SJCRH30 (cell line): ENCODE measurements around the gene PPP1R13B. TPM values are rescaled to one million over a fixed set of nuclear protein-coding genes. Genes with fewer than 3 reads are reported as not detected.

ENCODE experiments used
- DNase-seq, 2 experiments: peaks; one replicate each; pipeline ENCODE4 v3.0.0-alpha.2; 2015 to 2020
- H3K27ac ChIP-seq: fragments of 250-450 bp; sonication (Bioruptor Pico); 2 replicates; pipeline ENCODE4 v1.5.1; 2020; ENCODE audit warnings: mild to moderate bottlenecking, moderate library complexity
- H3K27me3 ChIP-seq: fragments of 250-450 bp; sonication (Bioruptor Pico); 2 replicates; pipeline ENCODE4 v1.5.1; 2020; ENCODE audit warnings: mild to moderate bottlenecking, moderate library complexity
- H3K36me3 ChIP-seq: fragments of 250-450 bp; sonication (Bioruptor Pico); 2 replicates; pipeline ENCODE4 v1.5.1; 2020; ENCODE audit warnings: mild to moderate bottlenecking, moderate library complexity
- H3K4me1 ChIP-seq: fragments of 250-450 bp; sonication (Bioruptor Pico); 2 replicates; pipeline ENCODE4 v1.5.1; 2020; ENCODE audit warnings: mild to moderate bottlenecking, moderate library complexity
- H3K4me3 ChIP-seq: fragments of 250-450 bp; sonication (Bioruptor Pico); 2 replicates; pipeline ENCODE4 v1.5.1; 2020; ENCODE audit warnings: mild to moderate bottlenecking, moderate library complexity
- H3K9me3 ChIP-seq: fragments of 250-450 bp; sonication (Bioruptor Pico); replicated peaks from 2 replicates; pipeline ENCODE4 v1.5.1; 2020; ENCODE audit warnings: mild to moderate bottlenecking, moderate library complexity
- total RNA-seq: library from RNA; depleted of rRNA; stranded (reverse); fragments of >200 nt; shearing (Covaris generic); gene quantifications from 2 replicates; pipeline ENCODE4 v1.2.3, GENCODE V29; 2014

The PPP1R13B gene
- total RNA-seq, 1 experiment from 2014 or later = 10.5 TPM

DNA sequence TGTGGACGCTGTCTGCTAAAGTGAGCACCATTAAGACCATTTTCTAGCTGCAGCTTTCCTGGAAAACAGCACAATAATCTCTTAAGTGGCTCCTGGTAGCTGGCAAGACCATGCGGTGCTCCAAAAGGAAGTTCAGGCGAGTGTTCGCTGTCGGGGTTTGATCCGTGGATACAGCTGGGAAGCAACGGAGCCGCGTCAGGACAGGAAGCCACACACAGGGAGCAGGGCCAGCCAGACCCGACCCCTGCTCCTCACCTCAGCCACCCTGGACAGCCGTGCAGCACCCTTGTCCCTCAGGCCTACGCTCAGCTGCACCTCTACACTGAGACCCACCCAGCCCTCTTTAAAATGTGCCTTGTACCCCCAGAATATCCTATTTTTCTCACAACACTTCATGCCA is 112.4 kb downstream of the PPP1R13B start:
- DNase-seq = no peak
- Histone ChIP-seq H3K27me3 (no peaks in the 10 kb centered on the region), H3K4me1 (no peaks in the 10 kb centered on the region), H3K27ac (no peak overlapping the region), H3K36me3 (peaks cover 16% of the 10 kb centered on the region), H3K9me3 (no peaks in the 10 kb centered on the region), H3K4me3 (no peak overlapping the region)

DNA sequence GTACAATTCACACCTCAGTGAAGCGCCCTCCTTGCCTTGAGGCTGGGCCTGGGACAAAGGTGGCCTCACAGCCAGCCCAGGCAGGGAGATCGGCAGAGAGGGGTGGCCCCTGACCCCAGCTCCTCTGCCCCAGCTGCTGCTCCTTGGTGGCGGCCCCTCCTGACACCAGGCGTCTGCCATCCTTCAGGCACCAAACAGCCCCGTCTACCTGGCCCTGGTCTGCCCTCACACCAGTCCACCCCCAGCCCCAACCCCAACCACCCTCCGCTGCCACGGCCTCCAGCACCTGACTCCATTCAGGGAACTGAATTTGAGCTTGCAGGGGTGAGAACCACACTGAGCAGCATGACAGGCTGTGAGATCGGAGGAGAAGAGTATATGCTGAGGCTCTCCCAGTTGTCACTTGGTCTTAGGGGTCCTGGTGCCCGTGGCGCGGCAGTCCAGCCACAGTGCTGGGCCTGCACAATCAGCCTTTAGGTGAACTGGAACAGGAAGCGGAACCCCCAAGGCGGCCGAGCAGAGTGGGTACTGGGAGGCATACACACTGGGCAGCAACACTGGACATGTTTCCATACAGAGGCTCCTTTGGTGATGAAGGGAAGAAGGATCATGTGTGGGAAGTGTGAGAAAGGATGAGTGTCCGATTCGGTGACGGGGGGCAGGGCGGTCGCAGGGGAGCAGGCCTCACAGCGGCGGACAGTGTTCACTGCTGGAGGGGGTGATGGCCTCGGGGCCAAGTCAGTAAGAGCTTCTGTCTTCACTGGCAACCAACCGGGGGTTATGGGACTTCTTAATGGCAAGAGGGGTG is 113.1 kb downstream of the PPP1R13B start:
- no peaks in the 10 kb centered on the region for H3K9me3 ChIP-seq
- DNase-seq = no peak
- peaks cover 16% of the 10 kb centered on the region for H3K36me3 ChIP-seq

DNA sequence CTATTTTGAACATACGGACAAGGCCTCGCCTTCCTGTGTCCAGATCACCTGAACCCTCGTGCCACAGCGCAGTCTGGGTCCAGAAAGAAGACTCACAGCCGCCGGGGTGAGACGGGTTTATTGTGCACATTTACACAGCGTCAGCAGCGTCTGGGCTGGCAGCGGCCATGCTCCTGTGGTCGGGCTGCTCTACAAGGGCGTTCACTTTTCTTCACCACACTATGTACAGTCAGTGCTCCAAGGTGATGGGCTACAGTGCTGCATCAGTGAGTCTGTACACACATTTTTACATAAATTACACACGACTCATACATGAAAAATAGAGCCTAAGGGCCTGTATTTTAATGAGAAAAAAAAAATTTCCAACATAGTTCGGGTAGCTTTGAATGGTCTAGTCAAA is 113.7 kb downstream of the PPP1R13B start:
- Histone ChIP-seq H3K9me3 (no peaks in the 10 kb centered on the region), H3K27ac (no peak overlapping the region), H3K4me1 (no peaks in the 10 kb centered on the region), H3K27me3 (no peaks in the 10 kb centered on the region), H3K4me3 (no peak overlapping the region), H3K36me3 (peaks cover 16% of the 10 kb centered on the region)
- no peak for DNase-seq

More for the DNA sequence above, 113.1 kb downstream of the PPP1R13B start:
- Histone ChIP-seq H3K4me3 (no peak overlapping the region), H3K4me1 (no peaks in the 10 kb centered on the region), H3K27me3 (no peaks in the 10 kb centered on the region), H3K27ac (no peak overlapping the region)

DNA sequence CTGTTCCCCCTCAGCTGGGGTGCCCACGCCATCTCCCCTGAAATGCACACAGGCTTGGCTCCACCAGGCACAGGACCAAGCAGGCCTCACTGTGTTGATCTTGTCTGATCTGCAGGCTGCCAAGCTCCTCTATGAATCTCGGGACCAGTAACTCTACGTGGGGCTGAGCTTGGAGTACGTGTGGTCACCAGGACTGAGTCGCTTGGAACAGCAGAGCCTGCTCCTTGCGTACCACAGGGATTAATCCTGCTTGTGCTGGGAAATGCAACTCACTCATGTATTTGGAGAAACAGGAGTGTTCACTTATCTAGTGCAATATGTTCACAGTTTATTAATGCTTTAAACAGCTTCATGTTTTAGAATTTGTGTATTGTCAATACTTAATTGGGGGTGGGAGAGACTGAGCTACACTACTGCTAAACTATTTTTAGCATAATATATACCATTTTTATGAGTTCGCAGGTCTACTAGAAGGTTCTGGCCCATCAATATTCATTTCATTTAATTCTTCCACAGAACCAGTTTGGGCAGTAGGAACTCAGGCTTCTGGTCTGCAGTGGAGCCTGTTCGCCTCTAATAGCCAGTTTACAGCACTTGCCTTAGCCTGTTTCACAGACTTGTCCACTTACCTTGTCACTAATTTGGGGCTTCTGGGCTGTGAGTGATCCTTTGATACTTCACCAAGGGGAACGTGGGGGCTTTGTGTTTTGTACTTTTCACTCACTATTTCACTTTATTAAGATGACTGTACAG is 114.3 kb downstream of the PPP1R13B start:
- DNase-seq = no peak
- H3K9me3 ChIP-seq = no peaks in the 10 kb centered on the region
- H3K36me3 ChIP-seq = peaks cover 16% of the 10 kb centered on the region
- no peak overlapping the region for H3K27ac ChIP-seq
- no peaks in the 10 kb centered on the region for H3K4me1 ChIP-seq
- no peak overlapping the region for H3K4me3 ChIP-seq
- H3K27me3 ChIP-seq = no peaks in the 10 kb centered on the region

DNA sequence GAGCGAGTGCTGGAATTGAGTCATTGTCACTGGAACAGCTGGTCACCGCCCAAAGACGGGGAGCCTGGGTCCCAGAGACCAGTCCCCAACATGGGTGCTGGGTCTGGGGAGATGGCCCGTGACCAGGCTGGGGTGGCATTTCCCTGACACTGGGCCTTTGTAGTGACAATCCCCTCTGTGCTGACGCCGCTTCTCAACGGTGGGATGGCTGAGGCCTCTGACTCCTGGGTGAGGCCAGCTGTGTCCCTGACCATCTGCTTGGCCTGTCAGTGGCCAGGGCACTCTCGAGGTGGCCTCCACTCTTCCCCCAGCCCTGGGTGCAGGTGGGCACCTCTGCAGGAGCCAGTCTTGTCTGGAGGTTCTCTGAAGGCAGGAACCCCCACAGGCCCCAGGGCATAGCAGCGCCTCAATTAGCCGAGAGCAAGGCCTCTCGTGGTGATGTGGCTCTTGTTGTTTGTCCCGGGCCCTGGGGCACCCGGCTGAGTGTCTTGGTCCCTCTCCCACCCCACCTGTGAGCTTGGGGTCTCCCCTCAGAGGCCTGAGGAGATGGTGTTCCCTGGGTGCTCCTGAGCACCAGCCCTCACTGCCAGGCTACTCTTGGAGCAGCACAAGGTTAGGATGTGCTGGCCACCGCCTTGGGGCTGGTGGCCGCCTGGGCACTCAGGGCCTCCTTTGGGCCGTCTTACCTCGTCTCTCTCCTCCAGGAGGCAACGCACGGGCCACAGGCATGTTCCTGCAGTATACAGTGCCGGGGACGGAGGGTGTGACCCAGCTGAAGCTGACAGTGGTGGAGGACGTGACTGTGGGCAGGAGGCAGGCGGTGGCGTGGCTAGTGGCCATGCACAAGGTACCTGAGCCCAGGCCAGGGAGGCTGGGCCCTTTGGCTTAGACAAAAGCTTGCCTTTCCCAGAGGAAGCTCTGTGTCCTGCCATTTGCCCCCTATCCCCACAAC is 115.2 kb downstream of the PPP1R13B start:
- DNase-seq = no peak

DNA sequence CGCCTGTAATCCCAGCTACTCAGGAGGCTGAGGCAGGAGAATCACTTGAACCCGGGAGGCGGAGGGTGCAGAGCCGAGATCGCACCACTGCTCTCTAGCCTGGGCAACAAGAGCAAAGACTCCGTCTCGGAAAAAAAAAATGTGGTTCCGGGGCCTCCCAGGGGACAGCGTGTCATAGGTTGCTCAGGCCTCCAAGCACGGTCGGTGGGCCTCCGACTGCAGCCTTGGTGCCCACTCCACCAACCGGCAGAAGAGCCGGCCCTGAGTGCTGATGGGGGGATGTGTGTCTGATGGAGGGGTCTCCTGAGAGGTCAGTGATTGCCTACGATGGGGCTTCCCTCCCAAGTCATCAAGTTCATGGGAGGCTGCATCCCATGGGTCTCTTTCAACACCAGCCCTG is 115.9 kb downstream of the PPP1R13B start:
- H3K4me1 ChIP-seq = no peaks in the 10 kb centered on the region
- no peak overlapping the region for H3K4me3 ChIP-seq
- H3K27ac ChIP-seq = no peak overlapping the region
- no peaks in the 10 kb centered on the region for H3K9me3 ChIP-seq
- DNase-seq = no peak
- peaks cover 16% of the 10 kb centered on the region for H3K36me3 ChIP-seq
- no peaks in the 10 kb centered on the region for H3K27me3 ChIP-seq

More for the DNA sequence above, 115.2 kb downstream of the PPP1R13B start:
- Histone ChIP-seq H3K27ac (no peak overlapping the region), H3K9me3 (no peaks in the 10 kb centered on the region), H3K4me3 (no peak overlapping the region), H3K4me1 (no peaks in the 10 kb centered on the region), H3K36me3 (peaks cover 16% of the 10 kb centered on the region), H3K27me3 (no peaks in the 10 kb centered on the region)

DNA sequence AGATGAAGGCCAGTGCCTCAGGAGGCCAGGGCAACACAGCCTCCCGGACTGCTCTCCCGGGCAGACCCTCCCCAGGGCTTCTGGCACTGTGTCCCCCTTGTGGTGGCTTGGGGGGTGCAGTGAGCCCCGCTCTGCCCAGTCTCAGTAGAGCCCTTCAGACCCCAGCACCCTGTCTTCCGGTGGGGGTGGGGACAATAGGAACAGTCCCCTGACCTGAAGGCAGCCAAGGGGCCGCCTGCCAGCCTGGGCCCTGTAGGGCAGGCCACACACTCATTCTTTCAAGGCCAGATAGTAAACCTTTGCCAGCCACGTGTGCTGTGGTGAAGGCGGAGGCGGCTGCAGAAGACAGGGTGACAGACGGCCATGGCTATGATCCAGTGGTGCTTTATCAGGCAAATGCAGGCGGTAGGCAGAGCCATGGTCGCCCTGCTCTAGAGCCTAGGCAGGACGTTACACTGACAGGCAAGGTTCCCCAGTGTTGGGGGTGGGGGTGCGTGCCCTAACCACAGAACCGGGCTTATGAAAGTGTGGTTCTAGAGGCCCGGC is 116.8 kb downstream of the PPP1R13B start:
- DNase-seq = no peak
- Histone ChIP-seq H3K27ac (no peak overlapping the region), H3K27me3 (no peaks in the 10 kb centered on the region), H3K4me1 (no peaks in the 10 kb centered on the region), H3K36me3 (peaks cover 16% of the 10 kb centered on the region), H3K9me3 (no peaks in the 10 kb centered on the region), H3K4me3 (no peak overlapping the region)

DNA sequence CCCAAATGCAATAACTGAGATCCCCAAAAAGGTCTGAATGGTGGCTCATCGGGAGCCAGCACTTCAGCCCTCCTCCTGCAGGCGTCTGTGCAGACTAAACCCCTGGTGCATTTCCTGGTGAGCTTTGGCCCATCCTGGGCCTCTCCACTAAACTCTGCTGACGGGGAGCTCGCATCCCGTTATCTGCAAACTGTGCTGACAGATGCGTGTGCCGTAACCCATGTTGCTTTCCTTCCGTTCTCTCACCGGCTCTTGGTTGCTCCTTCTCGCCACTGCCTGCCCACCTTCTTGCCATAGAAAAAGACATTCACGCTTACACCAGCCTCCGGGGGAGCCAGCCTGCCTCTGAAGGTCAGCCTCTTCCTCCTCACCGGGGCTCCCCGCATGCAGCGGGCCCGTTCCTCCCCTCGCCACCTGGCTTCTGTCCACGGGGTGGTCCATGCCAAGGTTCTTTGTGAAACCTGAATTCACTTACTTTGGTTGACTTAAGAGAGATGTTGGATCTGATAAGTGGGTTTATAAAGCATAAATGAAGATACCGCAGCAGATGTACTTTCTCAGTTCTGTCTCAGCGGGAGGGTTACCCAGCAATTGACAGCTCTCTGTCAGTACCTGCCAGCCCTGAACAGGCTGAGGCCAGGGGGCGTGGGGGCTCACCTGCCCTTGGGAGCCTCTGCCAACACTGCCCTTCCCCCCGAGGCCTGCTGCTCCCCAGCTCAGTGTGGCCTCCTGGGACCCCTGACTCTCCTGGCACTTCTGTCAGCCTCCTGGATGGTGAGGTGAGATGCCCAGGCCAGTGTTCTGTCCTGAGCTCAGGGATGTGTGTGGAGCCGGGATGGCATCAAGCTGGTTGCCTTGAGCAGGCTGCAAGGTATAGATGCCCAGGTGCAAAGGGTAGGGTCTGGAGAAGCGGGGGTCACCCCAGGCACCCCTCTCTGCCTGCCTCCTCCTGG is 117.6 kb downstream of the PPP1R13B start:
- no peak for DNase-seq
- no peaks in the 10 kb centered on the region for H3K4me1 ChIP-seq
- no peaks in the 10 kb centered on the region for H3K9me3 ChIP-seq
- peaks cover 16% of the 10 kb centered on the region for H3K36me3 ChIP-seq
- no peak overlapping the region for H3K4me3 ChIP-seq
- H3K27ac ChIP-seq = no peak overlapping the region
- no peaks in the 10 kb centered on the region for H3K27me3 ChIP-seq

DNA sequence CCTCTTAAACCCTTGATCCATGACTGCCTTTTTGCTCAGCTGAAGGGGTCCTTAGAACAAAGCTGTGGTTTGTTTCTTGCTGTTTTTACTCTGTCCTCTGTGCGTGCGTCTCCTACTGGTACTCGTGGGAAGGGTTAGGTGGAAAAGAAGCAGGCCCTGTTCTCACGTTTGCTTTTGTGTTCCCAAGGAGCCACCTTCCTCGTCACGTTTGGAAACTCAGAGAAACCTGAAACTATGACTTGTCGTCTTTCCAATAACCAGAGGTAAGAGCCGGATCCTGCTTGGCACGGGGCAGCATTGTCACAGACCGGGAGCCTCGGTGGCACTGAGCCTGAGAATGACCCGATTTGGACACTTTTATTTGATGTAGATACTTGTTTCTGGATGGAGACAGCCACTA is 118.7 kb downstream of the PPP1R13B start:
- Histone ChIP-seq H3K27me3 (no peaks in the 10 kb centered on the region), H3K36me3 (peaks cover 13% of the 10 kb centered on the region), H3K9me3 (no peaks in the 10 kb centered on the region), H3K4me1 (no peaks in the 10 kb centered on the region), H3K27ac (no peak overlapping the region), H3K4me3 (no peak overlapping the region)
- DNase-seq = no peak

DNA sequence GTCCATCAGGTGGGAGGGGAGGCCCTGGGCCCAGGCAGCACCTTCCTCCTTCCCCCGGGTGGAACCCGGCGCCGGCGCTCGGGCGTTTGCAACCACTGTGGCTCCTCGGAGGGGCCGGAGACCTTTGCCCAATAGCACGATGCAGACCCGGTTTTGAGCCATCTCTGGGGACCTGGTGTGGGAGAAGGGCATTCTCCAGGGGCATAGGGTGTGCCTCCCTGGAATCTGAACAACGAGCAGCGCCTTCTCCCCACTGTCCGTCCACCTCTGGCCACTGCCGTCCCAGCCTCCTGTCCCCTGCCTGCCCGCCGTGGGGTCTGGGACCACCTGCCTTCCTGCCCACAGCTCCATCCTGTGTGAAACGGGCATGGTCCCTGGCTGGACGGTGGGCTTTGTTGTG is 119.2 kb downstream of the PPP1R13B start:
- Histone ChIP-seq H3K27ac (no peak overlapping the region), H3K4me3 (no peak overlapping the region), H3K36me3 (peaks cover 9% of the 10 kb centered on the region), H3K27me3 (no peaks in the 10 kb centered on the region), H3K9me3 (no peaks in the 10 kb centered on the region), H3K4me1 (no peaks in the 10 kb centered on the region)
- DNase-seq = no peak

DNA sequence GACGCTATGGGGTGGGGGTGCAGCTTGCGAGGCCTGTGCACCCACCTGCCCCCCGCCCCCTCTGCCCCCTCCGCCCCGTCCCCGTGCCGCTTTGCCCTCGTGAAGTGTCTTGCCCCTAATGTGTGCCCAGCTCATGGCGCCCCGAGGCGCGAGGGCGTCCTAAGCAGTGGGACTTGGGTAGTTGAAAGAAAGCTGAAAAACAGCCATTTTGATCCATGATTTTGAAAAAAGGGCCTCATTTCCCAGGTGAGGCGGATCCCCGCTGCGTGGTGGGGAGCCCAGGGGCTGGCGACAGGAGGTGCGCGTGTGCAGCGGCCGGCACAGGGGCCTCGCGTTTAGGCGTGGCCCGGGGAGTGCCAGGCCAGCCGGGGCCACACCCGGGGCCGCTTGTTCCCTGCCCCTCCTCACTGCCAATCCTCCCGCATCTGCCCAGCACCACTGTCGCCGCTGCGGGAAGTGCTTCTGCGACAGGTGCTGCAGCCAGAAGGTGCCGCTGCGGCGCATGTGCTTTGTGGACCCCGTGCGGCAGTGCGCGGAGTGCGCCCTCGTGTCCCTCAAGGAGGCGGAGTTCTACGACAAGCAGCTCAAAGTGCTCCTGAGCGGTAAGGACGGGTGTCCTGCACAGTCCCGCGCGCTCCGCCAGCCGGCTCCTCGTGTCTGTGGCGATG is 119.9 kb downstream of the PPP1R13B start:
- no peak overlapping the region for H3K27ac ChIP-seq
- no peaks in the 10 kb centered on the region for H3K4me1 ChIP-seq
- no peak overlapping the region for H3K4me3 ChIP-seq
- H3K9me3 ChIP-seq = no peaks in the 10 kb centered on the region
- peaks cover 6% of the 10 kb centered on the region; the same call in 1 of the 2 replicates for H3K36me3 ChIP-seq
- no peaks in the 10 kb centered on the region for H3K27me3 ChIP-seq
- no peak for DNase-seq

DNA sequence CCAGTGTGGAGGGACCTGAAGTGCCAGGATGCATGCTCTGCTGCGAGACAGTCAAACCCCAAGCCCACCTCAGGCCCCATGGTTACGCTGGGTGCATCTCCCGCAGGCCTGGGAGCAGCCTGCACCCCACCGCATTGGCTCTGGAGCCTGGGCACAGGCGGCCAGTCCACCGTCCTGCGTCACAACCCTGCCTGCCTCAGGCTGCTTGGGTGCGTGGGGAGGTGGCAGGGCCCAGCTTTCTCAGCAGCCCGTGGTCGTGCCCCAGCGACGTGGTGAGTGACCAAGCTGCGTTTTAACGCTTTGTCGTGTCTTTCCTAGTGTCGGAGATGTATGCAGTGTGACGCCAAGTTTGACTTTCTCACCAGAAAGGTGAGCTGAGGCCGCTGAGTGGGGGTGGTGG is 120.9 kb downstream of the PPP1R13B start:
- Histone ChIP-seq H3K36me3 (no peaks in the 10 kb centered on the region; the same call in 1 of the 2 replicates), H3K4me3 (no peak overlapping the region)
- DNase-seq = no peak

DNA sequence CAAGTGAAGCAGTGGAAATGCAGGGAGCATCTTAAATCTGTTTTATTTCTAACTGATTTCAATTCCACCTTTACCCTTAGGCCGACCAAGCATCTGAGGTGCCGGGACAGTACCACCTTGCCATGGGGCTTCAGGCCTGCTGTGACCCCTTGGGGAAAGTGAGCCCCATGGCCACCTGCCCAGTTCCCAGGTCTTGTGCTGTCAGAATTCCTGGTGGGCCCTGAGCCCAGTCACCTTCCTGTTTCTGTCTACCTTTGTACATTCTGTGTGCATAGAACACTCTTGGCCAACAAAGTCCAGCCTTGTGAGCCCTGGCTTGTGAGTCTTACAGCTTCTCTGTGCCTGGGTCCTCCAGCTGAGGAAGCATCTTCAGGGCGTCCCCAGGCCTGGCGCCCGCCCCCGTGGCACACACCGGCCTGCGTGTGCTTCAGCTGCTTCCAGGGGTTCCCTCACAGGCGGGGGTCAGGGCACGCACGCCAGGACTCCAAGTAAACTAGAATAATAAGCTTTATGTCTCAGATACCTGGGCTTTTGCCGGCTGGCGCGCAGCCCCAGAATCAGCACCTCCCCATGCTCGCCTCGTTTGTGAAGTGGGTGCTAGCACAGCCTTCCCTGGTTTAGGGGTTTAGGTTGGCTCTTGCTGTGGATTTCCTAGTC is 121.5 kb downstream of the PPP1R13B start:
- Histone ChIP-seq H3K36me3 (no peaks in the 10 kb centered on the region), H3K4me1 (no peaks in the 10 kb centered on the region), H3K27me3 (no peaks in the 10 kb centered on the region), H3K4me3 (no peak overlapping the region), H3K9me3 (no peaks in the 10 kb centered on the region), H3K27ac (no peak overlapping the region)
- no peak for DNase-seq

More for the DNA sequence above, 120.9 kb downstream of the PPP1R13B start:
- Histone ChIP-seq H3K9me3 (no peaks in the 10 kb centered on the region), H3K27ac (no peak overlapping the region), H3K4me1 (no peaks in the 10 kb centered on the region), H3K27me3 (no peaks in the 10 kb centered on the region)
